COLO668 (cell line): Measurements from ENCODE around the gene KIF5C.

Source experiments
- DNase-seq: peaks from one replicate; lab custom pipeline; 2025; ENCODE audit not compliant: unreplicated experiment; lab: John Stamatoyannopoulos, UW

Gene KIF5C

DNA sequence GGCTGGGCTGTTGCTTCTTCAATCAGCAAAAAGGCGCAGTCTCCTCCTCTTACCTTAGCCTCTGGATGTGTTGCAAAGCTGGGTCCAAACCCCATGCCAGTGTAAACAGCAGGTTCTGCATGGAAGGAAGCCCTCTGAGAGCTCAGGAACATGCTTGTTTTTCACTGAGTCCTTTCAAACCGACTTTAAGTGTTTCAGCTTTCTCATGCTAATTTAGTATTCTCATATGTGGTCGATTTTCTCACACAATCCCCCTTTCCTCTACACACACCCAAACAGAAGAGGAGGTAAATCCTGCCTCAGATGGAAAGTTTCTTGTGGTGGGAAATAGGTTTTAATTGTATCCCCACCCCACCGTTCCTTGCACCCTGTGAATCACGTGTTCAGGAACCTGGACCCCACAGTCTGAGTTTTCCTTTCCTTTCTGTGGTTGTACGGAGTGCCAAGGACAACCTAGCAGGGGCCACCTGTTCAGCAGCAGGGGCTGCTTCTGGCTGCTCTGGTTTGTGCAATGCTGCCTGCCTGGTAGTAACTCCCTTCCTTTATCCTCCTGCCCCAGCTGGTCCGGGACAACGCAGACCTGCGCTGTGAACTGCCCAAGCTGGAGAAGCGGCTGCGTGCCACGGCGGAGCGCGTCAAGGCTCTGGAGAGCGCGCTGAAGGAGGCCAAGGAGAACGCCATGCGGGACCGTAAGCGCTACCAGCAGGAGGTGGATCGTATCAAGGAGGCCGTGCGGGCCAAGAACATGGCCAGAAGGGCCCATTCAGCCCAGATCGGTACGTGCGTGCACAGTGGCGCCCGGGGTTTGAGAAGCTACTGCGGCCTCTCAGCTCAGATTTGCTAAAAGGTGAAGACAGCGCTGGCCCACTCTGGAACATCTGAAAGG lies 134.8 kb downstream of the KIF5C start:
- no peak for DNase-seq

DNA sequence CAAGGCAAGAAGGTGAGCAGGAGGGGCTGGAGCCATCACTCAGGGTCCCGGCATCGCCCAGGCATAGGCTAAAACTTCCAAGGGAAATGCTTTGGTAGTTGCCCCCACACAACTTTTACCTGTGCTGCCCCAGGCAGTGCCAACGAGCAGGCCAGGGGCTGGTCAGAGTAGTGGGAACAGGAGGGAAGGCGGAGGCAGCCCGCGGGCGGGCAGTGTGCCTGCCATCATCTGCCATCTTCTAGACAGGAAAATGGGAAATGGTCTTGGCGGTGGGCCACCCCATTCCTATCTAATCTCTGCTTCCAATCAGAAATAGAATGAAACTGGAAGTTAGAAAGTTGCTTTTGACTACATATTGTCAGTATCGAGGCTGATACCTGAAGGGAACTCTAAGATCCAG lies 137.5 kb downstream of the KIF5C start:
- no peak for DNase-seq

DNA sequence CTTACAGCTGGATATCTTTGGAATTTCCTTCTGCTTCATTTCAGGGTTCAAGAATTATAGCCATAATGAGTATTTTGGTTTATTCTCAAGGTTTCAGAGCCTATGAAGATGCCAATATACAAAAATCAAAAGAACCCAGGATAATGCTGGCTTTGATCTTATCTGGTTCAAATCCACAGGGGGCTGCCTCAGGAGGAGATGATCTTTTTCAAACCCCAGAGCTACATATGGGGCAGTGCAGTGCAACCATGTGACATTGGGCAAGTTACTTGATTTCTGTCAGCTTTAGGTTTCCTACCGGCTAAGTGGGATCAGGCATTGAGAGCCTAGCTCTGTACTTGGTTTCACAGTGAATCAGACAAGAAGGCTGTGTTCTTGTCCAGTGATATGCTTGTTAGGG lies 140.5 kb downstream of the KIF5C start:
- DNase-seq, result no peak

DNA sequence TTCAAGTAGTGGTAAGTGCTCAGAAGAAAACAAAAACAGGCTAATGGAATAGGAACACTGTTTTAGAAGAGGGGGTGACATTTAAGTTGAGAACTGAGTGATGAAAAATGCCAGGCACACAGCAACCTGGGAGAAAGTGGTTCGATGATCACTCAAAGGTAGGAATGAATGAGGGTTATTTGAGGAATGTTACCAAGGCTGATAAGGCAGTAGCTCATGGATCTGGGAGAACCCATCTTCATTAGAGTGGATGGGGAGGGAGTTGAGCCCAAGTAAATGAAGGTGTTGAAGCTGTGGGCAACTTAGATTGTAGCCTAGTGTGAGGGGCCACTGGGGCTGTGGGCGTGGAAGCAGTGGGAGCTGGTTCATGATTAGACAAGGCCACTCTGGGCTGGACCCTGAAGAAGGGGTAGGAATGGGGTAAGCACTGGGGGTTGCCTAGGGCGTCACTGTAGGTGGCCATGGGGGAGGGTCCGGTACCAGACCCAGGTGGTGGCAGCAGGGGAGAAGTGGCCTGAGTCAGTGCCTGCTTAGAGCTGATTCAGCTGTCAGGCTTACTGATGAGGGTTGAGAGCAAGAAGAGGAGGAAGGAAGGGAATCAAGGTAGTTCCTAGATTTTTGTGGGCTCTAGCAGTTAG lies 141.0 kb downstream of the KIF5C start:
- no peak for DNase-seq

DNA sequence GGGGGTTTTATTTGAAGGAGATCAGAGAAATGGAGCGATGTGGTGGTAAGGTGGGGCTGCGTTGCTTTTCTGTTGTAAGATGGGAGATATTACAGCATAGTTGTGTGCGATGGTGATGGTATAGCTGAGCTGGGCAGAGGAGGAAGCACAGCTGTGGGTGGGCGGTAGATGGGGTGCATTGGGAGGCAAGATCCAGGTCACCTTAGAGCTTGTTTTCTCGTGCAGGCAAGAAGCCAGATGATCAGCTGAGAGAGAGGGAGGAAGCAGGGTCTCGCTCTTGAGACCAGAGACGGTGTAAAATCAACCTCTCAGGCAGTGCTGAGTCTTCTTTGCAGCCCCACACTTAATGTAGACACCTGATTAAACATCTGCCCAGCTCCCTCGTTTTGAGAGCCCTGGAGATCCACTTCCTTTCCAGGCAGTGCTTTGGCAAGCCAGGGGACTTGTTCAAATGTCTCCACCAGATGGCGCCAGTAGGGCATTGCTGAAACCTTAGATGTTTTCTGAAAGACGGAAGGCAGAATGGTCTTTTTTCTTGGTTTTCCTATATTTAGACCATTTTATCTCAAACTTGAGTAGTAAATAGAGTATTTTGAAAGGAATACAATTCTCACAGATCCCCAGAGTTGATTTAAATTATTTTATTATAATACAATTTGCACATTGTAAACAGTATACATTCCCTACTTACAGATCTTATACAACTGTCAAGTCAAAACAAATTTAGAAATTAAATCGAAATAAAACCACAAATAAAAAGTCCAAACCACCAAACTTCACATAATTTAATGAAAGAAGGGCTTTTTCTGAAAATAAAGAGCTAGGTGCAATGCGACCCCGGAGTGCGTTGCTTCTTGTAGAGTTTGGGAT lies 142.3 kb downstream of the KIF5C start:
- peak; percentile 83 for DNase-seq

DNA sequence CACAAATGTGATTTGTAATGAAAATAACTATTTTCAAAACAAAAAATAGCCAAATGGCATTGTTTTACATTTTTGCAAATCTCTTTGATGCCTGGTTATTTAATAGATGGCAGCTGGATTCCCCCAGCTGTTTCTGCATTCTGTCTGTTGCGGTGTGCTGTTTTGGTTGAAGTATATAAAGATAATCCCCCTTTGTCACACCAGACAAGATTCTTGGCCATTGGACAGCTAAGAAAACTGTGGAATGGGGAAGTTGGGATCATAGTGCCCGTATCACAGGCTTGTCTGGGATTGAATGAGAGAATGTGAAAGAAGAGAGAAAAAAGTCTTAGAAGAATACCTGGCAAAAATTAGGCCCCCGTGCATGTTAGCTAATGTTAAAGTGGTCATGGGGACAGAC lies 144.0 kb downstream of the KIF5C start:
- DNase-seq, result no peak

DNA sequence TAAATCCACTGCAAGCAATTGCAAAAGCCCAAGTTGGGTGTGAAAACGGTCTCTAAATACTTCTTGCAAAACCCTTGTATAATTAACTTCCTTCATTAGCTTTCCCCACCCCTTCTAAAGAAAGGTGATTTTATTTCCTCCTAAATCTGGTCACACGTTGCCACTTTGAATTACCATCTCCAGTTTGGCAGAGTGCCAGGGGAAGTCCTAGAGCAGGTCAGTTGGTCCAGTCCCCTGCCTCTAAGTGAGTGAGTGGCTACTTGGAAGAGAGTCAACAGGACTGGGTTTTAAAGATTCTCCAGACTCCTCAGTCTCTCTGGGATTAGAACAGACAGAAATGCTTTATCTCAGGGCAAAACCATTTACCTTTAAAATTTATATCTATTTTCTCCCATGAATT lies 144.7 kb downstream of the KIF5C start:
- DNase-seq, result peak; percentile 58

DNA sequence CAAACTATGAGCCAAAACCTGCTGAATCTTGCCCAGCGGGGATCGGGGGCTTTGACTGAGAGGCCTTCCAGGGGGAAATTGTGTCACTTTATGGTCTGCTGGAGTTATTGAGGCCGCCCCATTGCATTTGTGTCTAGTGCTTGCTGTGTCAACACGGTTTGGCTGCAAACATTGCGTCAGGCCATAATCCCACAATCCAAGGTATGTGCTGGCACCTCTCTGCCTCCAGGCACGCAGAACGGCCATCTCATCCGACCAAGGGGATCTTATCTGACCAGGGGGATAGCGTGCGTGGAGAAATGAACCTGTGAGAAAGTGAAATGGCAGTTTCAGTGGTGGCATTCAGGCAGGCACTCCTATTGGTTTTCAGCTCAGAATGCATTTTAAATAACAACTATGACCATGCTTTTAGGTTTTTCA lies 145.4 kb downstream of the KIF5C start:
- peak; percentile 83 for DNase-seq

DNA sequence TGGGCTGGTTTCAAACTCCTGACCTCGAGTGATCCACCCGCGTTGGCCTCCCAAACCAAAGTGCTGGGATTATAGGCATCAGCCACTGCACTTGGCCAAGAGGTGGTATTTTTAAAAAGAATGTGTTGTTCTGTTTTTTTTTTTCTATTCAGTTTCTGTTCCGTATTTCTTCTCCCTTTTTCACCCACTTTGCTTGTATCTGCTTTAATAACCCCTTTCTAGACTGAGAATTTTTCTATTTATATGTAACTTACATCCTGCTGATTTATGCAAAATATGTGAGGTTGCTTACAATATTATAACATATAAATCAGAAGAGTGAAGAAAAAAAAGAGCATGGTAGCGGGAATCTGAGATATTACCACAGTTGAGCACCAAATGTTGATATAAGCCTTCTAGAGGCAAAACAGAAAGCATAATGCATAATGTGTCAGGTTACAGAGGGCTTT lies 146.3 kb downstream of the KIF5C start:
- no peak for DNase-seq

DNA sequence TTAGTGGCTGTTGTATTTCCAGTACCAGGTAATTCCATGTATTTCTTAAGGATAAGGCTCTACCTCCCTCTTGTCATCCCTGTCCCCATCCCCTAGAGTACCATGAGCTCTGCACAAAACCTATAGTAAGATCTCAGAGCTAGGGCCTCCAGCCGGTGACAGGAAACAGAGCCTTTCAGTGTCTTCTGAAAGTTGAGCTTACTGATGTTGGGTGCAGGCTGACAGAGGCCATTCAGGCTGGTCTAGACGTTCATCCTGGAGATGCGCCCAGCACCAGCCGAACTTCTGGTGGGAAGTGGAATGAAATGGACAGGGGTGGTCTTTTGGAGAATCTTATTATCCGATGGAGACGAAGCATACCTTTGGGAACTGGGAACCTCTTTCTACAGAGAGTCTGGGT lies 146.7 kb downstream of the KIF5C start:
- no peak for DNase-seq

DNA sequence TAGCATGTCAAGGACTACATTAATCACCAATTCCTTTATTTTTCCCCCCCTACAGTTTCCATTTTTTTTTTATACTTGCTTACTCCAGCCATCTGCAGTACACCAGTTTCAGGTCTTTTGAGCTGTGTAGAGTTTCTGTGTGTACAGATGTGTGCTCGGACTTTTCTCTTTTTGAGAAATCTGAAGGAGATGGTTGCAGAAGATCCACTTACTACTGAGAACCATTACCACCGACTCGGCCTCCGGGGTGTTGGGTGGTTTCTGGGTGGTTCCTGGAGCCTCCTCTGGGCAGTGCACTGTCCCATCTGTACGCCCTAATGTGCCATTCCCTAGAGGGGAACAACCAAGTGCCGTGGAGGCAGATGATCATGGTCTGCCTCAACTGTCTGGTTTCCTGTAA lies 148.1 kb downstream of the KIF5C start:
- DNase-seq, result no peak

DNA sequence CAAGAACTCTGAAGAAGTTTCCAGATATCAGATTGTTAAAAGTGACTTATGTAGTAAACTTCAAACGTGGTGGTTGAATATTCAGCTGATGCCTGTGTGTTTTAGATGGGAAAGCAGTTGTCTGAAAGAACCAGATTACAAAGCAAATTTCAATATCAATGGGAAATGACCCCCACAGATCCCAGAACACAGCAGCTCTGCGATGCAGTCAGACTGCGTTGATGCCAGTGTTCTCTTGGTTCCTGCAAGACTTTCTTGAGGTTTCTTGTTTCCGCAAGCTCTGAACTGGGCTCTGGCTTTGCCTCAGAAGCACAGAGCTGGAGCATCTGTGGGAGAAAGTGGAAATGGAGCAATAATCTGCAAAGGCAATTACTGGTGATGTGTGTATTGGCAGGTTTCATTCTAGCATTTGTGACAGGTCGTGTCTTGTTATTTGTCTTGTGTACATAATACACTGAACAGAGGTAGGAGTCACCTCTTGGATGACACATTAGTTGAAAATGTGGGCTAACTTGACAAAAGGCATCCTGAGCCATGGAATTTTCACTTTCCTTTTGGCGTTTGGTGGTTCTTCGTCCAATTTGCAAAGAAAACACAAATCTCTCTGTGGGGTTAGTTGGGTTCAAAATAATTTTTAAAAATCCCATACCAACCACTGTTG lies 152.7 kb downstream of the KIF5C start:
- no peak for DNase-seq

DNA sequence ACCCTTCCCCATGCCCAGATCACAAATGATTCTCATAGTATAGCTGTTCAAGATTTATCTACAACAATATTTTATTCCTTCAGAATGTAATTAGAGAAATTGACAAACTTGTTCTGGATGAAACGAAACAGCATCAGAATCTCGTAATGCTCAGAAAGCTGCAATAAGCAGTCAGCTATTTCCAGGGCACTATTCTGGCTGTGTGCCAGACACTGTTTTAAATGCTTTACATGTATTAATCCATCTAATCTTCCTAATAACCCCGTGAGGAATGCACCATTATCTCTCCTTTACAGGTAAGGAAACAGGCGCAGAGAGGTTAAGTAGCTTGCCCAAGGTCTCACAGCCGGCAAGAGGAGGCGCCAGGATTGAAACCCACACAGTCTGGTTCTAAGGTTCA lies 153.3 kb downstream of the KIF5C start:
- DNase-seq, result no peak

DNA sequence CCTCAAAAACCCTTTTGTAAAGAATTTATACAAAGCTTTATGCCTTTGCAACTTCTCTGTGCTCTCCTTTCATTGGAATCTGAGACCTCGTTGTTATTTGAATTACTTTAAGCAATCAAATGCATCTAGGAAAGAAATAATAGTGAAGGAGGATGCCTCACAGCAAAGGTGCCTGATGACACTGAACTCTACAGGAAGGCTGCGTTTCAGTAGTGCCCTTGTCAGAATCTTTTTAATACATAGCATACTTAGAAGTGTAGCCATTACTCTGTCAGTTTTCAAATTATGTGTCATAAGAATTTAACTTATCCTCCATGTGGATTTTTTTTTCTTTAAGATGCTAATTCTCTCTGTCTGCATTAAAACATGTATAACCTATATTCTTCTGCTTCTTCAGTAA lies 153.9 kb downstream of the KIF5C start:
- no peak for DNase-seq

DNA sequence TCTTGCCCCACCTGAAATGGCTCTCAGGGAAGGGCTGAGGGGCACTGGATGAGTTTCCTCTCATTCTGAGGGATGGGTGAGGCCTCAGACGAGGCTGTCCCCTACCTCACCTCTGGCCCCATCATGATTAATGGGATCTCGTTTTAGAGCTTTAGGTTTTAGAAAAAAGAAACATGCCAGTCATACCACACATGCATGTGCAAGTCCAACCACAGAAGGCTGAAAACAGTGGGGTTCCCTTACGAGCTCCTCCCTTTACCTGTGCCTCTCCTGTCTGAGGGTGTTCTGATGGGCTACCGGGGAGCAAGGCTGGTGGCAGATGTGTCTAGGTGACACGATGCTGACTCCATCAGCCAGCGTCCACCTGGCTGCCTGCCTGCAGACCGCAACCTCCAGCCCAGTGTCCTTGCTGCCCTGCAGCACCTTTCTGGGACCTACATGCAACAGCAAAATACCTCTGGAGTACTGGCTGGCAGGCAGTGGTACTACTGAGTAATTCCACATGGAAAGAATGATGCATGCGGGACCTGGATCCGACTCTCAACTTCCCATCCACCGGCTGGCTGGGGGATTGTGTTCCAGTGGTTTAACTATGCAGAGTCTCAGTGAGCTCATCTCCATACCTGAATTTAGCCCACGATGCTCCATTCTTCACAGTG lies 154.4 kb downstream of the KIF5C start:
- DNase-seq, result no peak

DNA sequence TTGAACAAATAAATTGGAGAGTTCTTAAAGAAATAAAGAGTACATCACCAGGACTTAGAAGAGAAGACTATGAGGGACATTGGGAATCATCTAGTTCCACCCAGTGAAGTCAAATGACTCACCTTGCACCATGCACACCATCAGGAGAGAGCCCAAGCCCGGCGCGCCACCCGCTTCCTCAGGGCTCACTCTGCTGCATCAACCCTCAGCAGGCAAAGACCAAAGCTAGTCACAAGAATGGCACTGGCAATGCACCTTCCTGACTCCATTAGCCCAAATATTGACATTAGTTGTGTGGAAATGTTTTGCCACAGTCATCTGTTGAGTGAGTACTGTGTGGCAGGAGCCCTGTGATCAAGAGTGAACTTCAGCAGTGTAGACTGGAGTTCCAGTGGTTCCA lies 156.4 kb downstream of the KIF5C start:
- DNase-seq, result no peak

DNA sequence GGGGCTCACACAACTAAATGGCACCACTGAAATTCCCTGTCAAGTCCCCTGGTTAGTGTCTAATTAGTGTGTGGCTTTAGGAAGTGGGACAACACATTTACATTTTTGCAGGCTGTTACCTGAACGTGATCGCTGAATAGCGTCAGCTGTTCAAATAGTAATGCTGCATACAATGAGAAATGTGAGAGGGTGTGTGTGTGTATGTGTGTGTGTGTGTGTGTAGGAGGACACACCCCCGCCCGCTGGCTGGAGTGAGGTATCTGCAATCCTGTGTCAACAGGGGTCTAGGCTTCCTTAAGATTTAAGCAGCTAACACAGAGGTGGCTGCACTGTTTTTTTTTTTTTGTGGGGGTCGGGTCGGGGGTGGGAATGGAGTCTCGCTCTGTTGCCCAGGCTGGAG lies 158.7 kb downstream of the KIF5C start:
- peak; percentile 89 for DNase-seq

DNA sequence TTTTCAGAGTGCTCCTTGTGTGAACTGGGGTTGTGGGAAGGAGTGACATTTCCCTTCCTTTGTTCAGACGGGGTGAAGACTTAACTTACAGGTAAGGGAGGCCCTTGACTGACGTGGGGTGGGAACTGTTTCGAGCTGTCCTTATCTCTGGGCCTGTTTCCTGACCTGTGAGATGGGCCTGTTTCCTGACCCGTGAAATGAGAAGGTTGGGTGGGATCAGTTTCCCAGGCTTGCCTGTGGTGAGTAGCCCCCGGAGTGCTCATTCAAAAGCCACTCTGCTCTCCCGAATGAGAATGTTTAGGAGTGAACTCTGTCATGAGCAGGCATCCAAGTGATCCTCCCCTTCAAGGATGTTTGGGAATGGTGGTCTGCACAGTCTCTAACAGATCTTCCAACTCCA lies 159.4 kb downstream of the KIF5C start:
- no peak for DNase-seq

DNA sequence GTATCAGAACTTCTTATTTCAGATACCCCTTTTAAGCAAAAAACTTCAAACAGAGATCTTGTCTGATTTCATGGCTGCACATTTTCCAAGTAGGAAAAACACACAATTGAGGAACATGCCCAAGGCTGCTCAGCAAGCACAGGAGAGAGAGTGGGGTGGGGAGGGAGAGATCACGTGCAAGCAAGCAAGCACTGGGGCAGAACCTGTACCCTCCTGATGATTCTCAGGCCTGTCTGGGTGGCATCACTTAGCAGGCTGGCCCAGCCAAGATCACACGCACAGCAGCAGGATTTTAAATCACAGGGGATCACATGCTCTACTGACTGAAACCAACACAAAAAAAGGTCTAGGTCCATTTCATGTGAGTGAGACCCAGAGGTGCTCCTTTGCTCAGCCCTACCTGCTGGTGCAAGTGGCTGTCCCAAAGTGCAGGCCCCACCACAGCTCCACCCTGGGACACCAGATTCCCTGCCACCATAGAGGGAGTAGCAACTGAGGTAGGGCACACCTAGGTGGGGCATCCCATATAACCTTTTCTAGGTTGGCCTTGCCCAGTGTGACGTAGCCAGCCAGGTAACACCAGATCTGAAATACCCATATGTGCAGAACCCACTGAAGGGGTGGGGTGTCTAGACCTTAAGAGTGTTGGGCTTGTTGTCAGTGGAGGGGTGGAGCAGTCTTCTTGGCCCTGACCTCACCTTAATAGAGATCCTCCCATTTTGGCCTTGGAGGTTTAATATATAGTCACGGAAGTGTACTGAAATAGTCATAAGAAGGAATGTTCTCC lies 161.7 kb downstream of the KIF5C start:
- DNase-seq, result no peak

DNA sequence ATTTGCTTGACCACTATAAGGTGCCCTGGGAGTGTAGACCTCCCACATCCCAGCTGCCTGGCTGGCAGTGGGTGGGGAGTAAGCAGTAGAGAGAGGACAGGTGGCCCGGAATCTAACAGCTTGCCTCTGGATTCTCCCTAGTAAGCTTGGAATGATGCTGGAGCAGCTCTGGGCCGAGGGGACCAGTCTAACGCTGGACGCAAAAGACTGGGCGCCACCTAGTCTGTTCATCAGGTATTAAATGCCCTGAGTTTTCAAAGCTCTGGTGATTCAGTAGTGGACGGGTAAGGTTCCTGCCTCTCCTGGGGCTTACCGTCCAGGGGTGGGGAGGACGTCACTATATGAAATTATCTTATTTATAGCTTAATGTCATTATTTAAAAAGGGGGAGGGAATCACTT lies 162.8 kb downstream of the KIF5C start:
- peak; percentile 56 for DNase-seq
